ENCODE data around the gene MMS19.
"Not testable (repeated sequence)": the region's sequence is repeated elsewhere in the genome, so short reads cannot be mapped to it uniquely, and the experiment has no call there.

MMS19 gene

GRCh38 chr10:97499561-97500296 lies 1.5 kb upstream of the MMS19 start:
- peak; percentile 47 to 74 for DNase-seq

DNA sequence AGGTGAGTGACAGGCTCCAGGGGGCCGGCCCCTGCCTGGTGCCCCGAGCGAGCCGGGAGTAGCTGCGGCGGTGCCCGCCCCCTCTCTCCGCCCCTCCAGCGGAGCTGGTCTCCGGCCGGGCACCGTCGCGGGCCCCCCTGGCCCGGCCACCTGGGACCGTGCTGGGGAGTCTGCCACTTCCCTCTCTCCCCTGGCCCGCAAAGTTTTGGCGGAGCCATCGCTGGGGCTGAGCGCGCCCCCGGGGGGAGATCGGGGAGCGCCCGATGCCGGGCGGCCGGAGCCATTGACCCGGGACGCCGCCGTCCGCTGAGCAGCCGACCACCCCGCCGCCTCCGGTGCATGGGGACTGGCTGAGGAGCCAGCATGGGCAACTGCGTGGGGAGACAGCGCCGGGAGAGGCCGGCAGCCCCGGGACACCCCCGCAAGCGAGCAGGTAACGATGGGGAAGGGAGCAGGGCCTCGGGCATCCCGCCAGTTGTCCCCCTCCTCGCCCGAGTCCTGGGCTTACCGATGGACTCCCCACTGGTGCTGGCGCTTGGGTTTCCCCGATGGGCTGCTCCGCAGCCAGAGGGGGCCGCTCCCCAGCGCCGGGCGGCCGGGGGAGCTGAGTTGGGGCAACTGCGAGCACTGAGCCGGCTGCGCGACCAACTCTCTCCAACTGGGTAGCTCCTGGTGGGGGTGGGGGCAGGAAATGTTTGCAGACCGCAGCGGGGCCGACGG lies 779 bp upstream of the MMS19 start, which contains the start of gene UBTD1:
Gene UBTD1, plus strand, starts transcription at position 84 of the 720 bp plus-strand sequence. Its CDS starts 280 bp downstream, at position 364.
- DNase-seq: peak; percentile 46 to 74

- peak; percentile 91 to 96 for DNase-seq
Measured at GRCh38 chr10:97497572-97498075, 598 bp downstream of the MMS19 start.

GRCh38 chr10:97494863-97495506 lies 3.2 kb downstream of the MMS19 start:
- peak in 1 of 2 experiments; percentile 40 for DNase-seq

DNA sequence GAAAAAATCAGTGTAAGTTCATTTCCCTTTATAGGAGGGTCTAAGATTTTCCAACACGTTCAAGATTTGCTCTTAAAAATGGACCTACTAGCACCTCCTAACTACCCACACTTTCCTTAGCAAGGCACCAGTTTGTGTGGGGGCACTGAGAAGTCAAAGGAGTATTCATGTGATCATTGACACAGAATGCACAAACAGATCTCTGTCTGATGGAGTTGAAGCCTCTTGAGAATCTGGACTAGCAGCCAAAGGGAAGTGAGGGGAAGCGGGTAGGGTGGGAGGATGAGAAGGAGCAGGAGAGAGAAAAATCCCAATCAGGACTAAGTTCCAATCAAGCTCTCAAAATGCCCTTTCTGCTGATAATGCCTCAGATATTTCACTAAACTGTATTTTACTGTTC lies 4.1 kb downstream of the MMS19 start:
- no peak for DNase-seq

GRCh38 chr10:97490592-97490991 lies 7.6 kb downstream of the MMS19 start:
- no peak for DNase-seq

GRCh38 chr10:97485647-97486281 lies 12.5 kb downstream of the MMS19 start:
- DNase-seq: no peak

GRCh38 chr10:97483921-97484320 lies 14.3 kb downstream of the MMS19 start:
- DNase-seq: no peak

GRCh38 chr10:97483506-97483905 lies 14.7 kb downstream of the MMS19 start:
- DNase-seq: no peak

GRCh38 chr10:97482381-97482780 lies 15.8 kb downstream of the MMS19 start:
- DNase-seq: no peak

DNA sequence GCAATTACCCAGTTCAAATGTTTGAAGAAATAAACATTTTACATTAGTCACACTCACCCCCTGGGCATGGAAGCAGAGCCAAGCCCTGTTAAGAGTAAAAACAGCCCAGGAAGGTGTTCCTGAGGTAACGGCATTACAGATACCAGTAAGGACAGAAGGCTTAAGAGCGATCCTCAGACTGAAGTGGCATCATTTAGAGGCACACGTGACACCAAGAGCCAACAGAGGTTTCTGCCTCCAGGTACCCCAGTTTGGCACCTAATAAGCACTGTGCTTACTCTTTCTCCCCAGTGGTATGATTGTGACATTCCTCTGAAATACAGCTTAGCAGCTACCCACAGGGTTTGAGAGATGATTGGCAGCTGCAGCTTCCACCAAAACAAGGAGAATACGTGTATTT lies 17.2 kb downstream of the MMS19 start:
- no peak for DNase-seq

DNA sequence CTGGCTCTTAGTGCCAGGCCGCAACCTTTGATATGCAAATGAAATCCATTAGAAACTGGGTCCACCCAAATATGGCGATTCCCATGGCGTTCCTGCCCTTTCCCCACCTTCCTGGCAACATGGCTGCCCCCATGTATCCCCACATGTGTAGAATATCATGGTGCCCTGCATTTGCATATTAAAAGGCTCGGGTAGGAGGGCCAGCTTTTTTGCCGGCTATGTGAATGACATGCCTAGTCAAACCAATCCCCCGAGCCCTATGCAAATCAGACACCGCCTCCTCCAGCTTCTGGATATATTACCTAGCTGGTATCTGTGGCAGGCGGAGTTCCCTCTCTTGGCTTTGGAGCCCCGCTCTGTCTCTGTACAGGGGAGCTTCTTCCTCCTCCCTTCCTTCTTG lies 18.3 kb downstream of the MMS19 start:
- DNase-seq: no peak

DNA sequence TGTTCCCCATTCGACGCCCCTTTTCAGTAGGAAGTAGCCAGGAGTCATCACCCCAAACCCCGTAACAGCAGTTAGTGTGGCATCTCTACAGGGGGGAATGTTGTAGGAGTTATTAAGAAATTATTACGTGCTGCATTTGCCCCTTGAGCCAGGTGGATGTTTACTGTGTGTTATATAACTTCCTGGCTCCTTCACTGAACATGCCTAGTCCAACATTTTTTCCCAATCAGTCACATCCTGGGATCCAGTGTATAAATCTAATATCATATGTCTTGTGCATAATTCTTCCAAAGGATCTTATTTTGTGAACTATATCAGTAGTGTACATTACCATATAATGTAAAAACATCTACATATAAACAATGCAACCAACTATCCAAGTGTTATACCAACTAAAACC lies 18.8 kb downstream of the MMS19 start:
- not testable (repeated sequence) for DNase-seq

GRCh38 chr10:97475936-97476594 lies 22.2 kb downstream of the MMS19 start:
- peak; percentile 20 to 40 for DNase-seq

DNA sequence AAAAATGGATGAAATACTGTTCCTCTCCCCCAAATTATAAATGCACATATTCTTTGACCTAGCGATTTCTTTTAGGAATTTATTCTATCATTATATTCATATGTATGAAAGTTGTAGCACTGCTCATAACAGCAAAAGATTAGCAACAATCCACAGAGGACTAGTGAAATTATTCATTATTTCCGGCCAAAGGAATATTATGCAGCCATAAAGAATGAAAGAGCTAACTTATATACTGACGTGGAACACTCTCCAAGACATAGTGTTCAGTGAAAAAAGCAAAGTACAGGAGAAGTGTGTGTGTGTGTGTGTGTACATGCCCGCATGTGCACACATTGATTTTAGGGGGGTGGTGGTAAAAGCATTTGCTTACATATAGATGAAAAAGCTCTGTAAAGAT lies 23.3 kb downstream of the MMS19 start:
- DNase-seq: no peak

GRCh38 chr10:97468781-97469180 lies 29.4 kb downstream of the MMS19 start:
- not testable (repeated sequence) for DNase-seq

GRCh38 chr10:97468162-97468561 lies 30.1 kb downstream of the MMS19 start:
- no peak for DNase-seq

DNA sequence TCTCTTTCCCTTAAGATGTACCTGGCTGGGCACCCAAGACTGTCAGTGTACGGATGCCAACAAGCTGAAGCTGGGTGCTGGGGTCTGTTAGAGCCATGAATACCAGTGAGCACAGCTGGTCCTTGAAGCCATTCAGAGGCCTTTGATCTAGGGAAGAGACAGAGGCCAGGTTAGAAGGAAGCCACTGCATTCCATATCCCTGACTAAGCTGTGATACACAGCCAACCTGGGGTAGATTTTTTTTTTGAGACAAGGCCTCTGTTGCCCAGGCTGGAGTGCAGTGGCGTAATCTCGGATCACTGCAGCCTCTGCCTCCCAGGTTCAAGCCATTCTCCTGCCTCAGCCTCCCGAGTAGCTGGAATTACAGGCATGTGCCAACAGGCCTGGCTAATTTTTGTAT lies 31.5 kb downstream of the MMS19 start:
- no peak for DNase-seq

- no peak for DNase-seq
Measured at GRCh38 chr10:97465982-97466381, 32.2 kb downstream of the MMS19 start.

- DNase-seq: no peak
Measured at GRCh38 chr10:97464226-97464625, 34.0 kb downstream of the MMS19 start.

- DNase-seq: peak; percentile 66 to 74
Measured at GRCh38 chr10:97463363-97464132, 34.7 kb downstream of the MMS19 start.

GRCh38 chr10:97462309-97462708 lies 35.9 kb downstream of the MMS19 start:
- DNase-seq: no peak
